PC-9 (cell line): Measurements from ENCODE around the gene MICOS13. TPM values are rescaled to one million over a fixed set of nuclear protein-coding genes. Genes with fewer than 3 reads are reported as not detected.

Experiments
- BruUV-seq: library from RNA; stranded (reverse); fragments of 400-500 nt; replicated peaks from 2 replicates; lab custom pipeline; 2021; lab: Mats Ljungman, UMichigan
- CTCF ChIA-PET: fragments of 300-600 bp; sonication (Branson Sonifier 250); formaldehyde crosslinking; loops from one replicate; lab custom pipeline; 2022; ENCODE audit warnings: antibody characterized with exemption; lab: Charles Lee
- POLR2A ChIA-PET: fragments of 300-600 bp; sonication (Branson Sonifier 250); formaldehyde crosslinking; loops from one replicate; lab custom pipeline; 2022; ENCODE audit warnings: antibody characterized with exemption; ENCODE audit not compliant: unreplicated experiment; lab: Charles Lee
- DNase-seq, 2 experiments: peaks; one replicate each; pipeline versions ENCODE4 v3.0.0 to v3.0.0-alpha.2; 2015 to 2022; ENCODE audit warnings: mixed read lengths in 1 of 2
- H2AFZ ChIP-seq: fragments of 200-600 bp; sonication (generic); 2 replicates; pipeline ENCODE4 v1.8.1; 2017; ENCODE audit warnings: antibody characterized with exemption
- H3F3A ChIP-seq: fragments of 200-600 bp; sonication (generic); 2 replicates; pipeline ENCODE4 v1.8.1; 2017; ENCODE audit warnings: antibody characterized with exemption, mild to moderate bottlenecking, low read depth; ENCODE audit not compliant: insufficient read depth
- H3K27ac ChIP-seq: fragments of 200-600 bp; sonication (generic); 2 replicates; pipeline ENCODE4 v1.6.1; 2016; ENCODE audit warnings: mixed run types
- H3K27me3 ChIP-seq: fragments of 200-600 bp; sonication (generic); 2 replicates; pipeline ENCODE4 v1.6.1; 2016; ENCODE audit warnings: low read depth, mixed run types; ENCODE audit not compliant: insufficient read depth
- H3K36me3 ChIP-seq: fragments of 200-600 bp; sonication (generic); 2 replicates; pipeline ENCODE4 v1.6.1; 2016; ENCODE audit warnings: low read depth, mixed run types
- H3K4me1 ChIP-seq: fragments of 200-600 bp; sonication (generic); replicated peaks from 2 replicates; pipeline ENCODE4 v1.6.1; 2016; ENCODE audit warnings: mixed run types; ENCODE audit not compliant: insufficient read depth
- H3K4me2 ChIP-seq: fragments of 200-600 bp; sonication (generic); 2 replicates; pipeline ENCODE4 v1.6.1; 2017; ENCODE audit warnings: mixed run types
- H3K4me3 ChIP-seq: fragments of 200-600 bp; sonication (generic); 2 replicates; pipeline ENCODE4 v1.6.1; 2016; ENCODE audit warnings: mixed run types
- H3K79me2 ChIP-seq: fragments of 200-600 bp; sonication (generic); 2 replicates; pipeline ENCODE4 v1.6.1; 2017; ENCODE audit warnings: low read depth, mixed run types
- H3K9me2 ChIP-seq: fragments of 200-600 bp; sonication (generic); 2 replicates; pipeline ENCODE4 v1.8.1; 2017; ENCODE audit warnings: mild to moderate bottlenecking; ENCODE audit not compliant: insufficient read depth
- H3K9me3 ChIP-seq: fragments of 200-600 bp; sonication (generic); 2 replicates; pipeline ENCODE4 v1.8.1; 2016; ENCODE audit warnings: low read depth; ENCODE audit not compliant: insufficient read depth
- H4K20me1 ChIP-seq: fragments of 200-600 bp; sonication (generic); 2 replicates; pipeline ENCODE4 v1.8.1; 2017; ENCODE audit not compliant: insufficient read depth
- CTCF ChIP-seq: fragments of 200-600 bp; sonication (generic); conservative IDR thresholded peaks from 2 replicates; pipeline ENCODE4 v1.6.1; 2017; ENCODE audit warnings: mixed run types, antibody characterized with exemption, mild to moderate bottlenecking, moderate library complexity
- EZH2 ChIP-seq: fragments of 200-600 bp; sonication (generic); IDR thresholded peaks from 2 replicates; pipeline ENCODE4 v1.8.0; 2017; ENCODE audit warnings: antibody characterized with exemption, low read depth
- intact Hi-C: fragments of 100-400 bp; cut with micrococcal nuclease; formaldehyde crosslinking; loops from one replicate; pipeline ENCODE4 v1.10.0; 2022; ENCODE audit not compliant: unreplicated experiment
- total RNA-seq: library from RNA; stranded (reverse); gene quantifications from 2 replicates; pipeline ENCODE4 v1.2.3, GENCODE V29; 2021

Gene MICOS13
- total RNA-seq, 1 experiment from 2014 or later: 34.7 TPM

- CTCF ChIA-PET: no interaction called here
- Histone ChIP-seq H3K36me3 (no peaks in the 10 kb centered on the region; the same call in 1 of the 2 replicates), H4K20me1 (peaks cover 10% of the 10 kb centered on the region), H3K4me2 (no peak overlapping the region), H3K4me1 (no peaks in the 10 kb centered on the region), H3K27ac (no peak overlapping the region), H3K4me3 (no peak overlapping the region), H2AFZ (no peak overlapping the region), H3K9me3 (no peaks in the 10 kb centered on the region), H3K9me2 (no peaks in the 10 kb centered on the region), H3K79me2 (no peaks in the 10 kb centered on the region), H3F3A (peaks cover 6% of the 10 kb centered on the region; the same call in 1 of the 2 replicates), H3K27me3 (no peaks in the 10 kb centered on the region)
- TF ChIP-seq CTCF: no peak
- TF ChIP-seq EZH2: no peak
- POLR2A ChIA-PET: no interaction called here
- no TSS peak for BruUV-seq
- intact Hi-C loops: no loop called here
- DNase-seq: no peak
Observed at GRCh38 chr19:5700455-5701092, 20.3 kb upstream of the MICOS13 start.

DNA sequence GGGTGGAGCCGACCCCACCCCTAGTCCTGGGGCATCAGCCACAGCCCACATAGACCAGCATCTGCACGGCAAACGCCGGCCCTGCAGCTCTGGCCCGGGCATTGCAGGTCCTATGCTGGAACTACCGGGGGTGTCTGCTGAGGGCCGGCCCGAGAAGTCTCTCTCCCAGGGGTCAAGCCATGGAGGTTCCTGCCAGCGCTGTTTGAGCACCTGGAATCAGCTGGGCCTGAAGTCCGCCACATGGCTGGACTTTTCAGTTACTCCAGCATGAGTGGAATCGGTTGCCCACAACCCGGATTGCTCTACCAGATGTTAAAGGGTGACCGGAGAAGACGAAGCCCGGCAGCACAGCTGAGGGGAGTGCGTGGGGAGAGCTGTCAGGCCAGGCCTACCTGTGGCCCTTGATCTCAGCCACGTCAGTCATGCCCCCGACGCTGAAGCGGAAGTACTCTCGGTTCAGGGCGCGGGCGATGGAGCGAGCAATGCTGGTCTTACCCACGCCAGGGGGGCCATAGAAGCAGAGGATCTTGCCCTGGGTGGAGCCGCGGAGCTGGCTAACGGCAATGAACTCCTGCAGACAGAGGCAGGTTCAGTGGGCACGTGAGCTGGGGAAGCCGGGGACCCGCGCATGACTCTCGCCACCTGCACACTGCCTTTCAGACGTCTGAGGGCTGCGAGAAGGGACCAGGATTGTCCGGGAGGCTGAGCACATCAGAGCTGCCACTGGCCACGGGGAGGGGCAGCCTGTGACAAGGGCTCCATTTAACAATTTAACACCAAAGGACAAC lies 18.5 kb upstream of the MICOS13 start:
- H3K27me3 ChIP-seq: no peaks in the 10 kb centered on the region

More for the DNA sequence above, 18.5 kb upstream of the MICOS13 start:
- no peaks in the 10 kb centered on the region for H3K9me2 ChIP-seq
- no peak for DNase-seq
- no peak overlapping the region for H3K27ac ChIP-seq
- no peaks in the 10 kb centered on the region for H3K9me3 ChIP-seq
- peaks cover 23% of the 10 kb centered on the region for H4K20me1 ChIP-seq
- no peak overlapping the region for H3K4me3 ChIP-seq
- H3K4me1 ChIP-seq: no peaks in the 10 kb centered on the region
- H3F3A ChIP-seq: peaks cover 14% of the 10 kb centered on the region; the same call in 1 of the 2 replicates
- no peaks in the 10 kb centered on the region; the same call in 1 of the 2 replicates for H3K36me3 ChIP-seq
- H3K79me2 ChIP-seq: no peaks in the 10 kb centered on the region
- H2AFZ ChIP-seq: no peak overlapping the region
- TF ChIP-seq CTCF: no peak
- intact Hi-C loops: no loop called here
- CTCF ChIA-PET: no interaction called here
- POLR2A ChIA-PET: no interaction called here
- H3K4me2 ChIP-seq: no peak overlapping the region
- no TSS peak for BruUV-seq
